SHP77 treated with DMSO at 0.1 percent for 48 hours (cell line): ENCODE data around the gene ABCA8.
"Not testable (repeated sequence)": the region's sequence is repeated elsewhere in the genome, so short reads cannot be mapped to it uniquely, and the experiment has no call there.

Experiments
- DNase-seq: peaks from one replicate; lab custom pipeline; 2025; lab: John Stamatoyannopoulos, UW

ABCA8 gene

GRCh38 chr17:68829211-68829610 lies 126.0 kb downstream of the ABCA8 start:
- DNase-seq = no peak

- no peak for DNase-seq
These were observed 130.5 kb downstream of the ABCA8 start for GRCh38 chr17:68824707-68825106.

- DNase-seq = not testable (repeated sequence)
These were observed 131.0 kb downstream of the ABCA8 start for GRCh38 chr17:68824185-68824584.

- DNase-seq = no peak
These were observed 132.4 kb downstream of the ABCA8 start for GRCh38 chr17:68822719-68823289.

- no peak for DNase-seq
These were observed 133.1 kb downstream of the ABCA8 start for GRCh38 chr17:68821860-68822696.

GRCh38 chr17:68820825-68821481 lies 134.2 kb downstream of the ABCA8 start:
- DNase-seq = no peak

GRCh38 chr17:68820476-68820824 lies 134.7 kb downstream of the ABCA8 start:
- no peak for DNase-seq

- no peak for DNase-seq
These were observed 135.7 kb downstream of the ABCA8 start for GRCh38 chr17:68819465-68819864.
